Tibial nerve (tissue), 4 donors: ENCODE measurements around the gene PIP5KL1. TPM values are rescaled to one million over a fixed set of nuclear protein-coding genes. Genes with fewer than 3 reads are reported as not detected.
A peak's percentile ranks its signal among the peaks of the same experiment; 100 is the strongest.

ENCODE experiments used
- DNase-seq, 2 donors: peaks; one replicate each; pipeline ENCODE4 v3.0.0-alpha.2; 2019; ENCODE audit warnings: low spot score in 2 of 2
- H3K27ac ChIP-seq, 4 donors: fragments of 200-600 bp; sonication (generic) in 3 of 4; one replicate each; pipeline ENCODE4 v1.5.1; 2017 to 2019; ENCODE audit warnings: mild to moderate bottlenecking in 1 of 4
- H3K27me3 ChIP-seq, 2 donors: fragments of 200-600 bp; sonication (generic) in 1 of 2; one replicate each; pipeline versions ENCODE4 v1.5.1 to v1.6.0; 2017 to 2019
- H3K36me3 ChIP-seq, 3 donors: fragments of 200-600 bp; sonication (generic); one replicate each; pipeline ENCODE4 v1.5.1; 2018 to 2019
- H3K4me1 ChIP-seq, 4 donors: fragments of 200-600 bp; sonication (generic) in 3 of 4; one replicate each; pipeline ENCODE4 v1.5.1; 2017 to 2019
- H3K4me3 ChIP-seq, 4 donors: fragments of 200-600 bp; sonication (generic) in 3 of 4; one replicate each; pipeline ENCODE4 v1.5.1; 2017 to 2019; ENCODE audit warnings: mild to moderate bottlenecking in 1 of 4, moderate library complexity in 1 of 4
- H3K9me3 ChIP-seq, 4 donors: fragments of 200-600 bp; sonication (generic) in 3 of 4; one replicate each; pipeline ENCODE4 v1.5.1; 2017 to 2019
- EP300 ChIP-seq, 2 donors: sonication (generic); formaldehyde crosslinking; IDR thresholded peaks; one replicate each; pipeline ENCODE4 v1.6.1; 2017; ENCODE audit warnings: antibody characterized with exemption in 2 of 2, mild to moderate bottlenecking in 1 of 2
- POLR2A ChIP-seq, 2 donors: fragments of 450-650 bp; IDR thresholded peaks; one replicate each; pipeline ENCODE4 v1.6.1; 2017; ENCODE audit warnings: antibody characterized with exemption in 2 of 2, mild to moderate bottlenecking in 2 of 2, moderate library complexity in 2 of 2
- WGBS, 2 donors: methylation state at CpG; one replicate each; pipeline ENCODE4 v1.1.5; 2018; 5-methylcytosine and 5-hydroxymethylcytosine counted together
- total RNA-seq, 4 donors: library from RNA; depleted of rRNA; stranded (reverse); fragments of >200 nt; gene quantifications; one replicate each; pipeline ENCODE4 v1.1.0, GENCODE V29; 2016
- TF ChIP-seq, protein P1 (sequence below), 5 experiments: fragments of 200-600 bp in 3 of 5; fragments of 450-650 bp in 2 of 5; sonication (generic) in 3 of 5; IDR thresholded peaks; one replicate each; pipeline ENCODE4 v1.5.1; 2016 to 2019; ENCODE audit warnings: antibody characterized with exemption in 5 of 5, mild to moderate bottlenecking in 3 of 5, moderate library complexity in 2 of 5

The PIP5KL1 gene
- total RNA-seq, 4 donors from 2014 or later: 0.59 TPM; not detected in 3

DNA sequence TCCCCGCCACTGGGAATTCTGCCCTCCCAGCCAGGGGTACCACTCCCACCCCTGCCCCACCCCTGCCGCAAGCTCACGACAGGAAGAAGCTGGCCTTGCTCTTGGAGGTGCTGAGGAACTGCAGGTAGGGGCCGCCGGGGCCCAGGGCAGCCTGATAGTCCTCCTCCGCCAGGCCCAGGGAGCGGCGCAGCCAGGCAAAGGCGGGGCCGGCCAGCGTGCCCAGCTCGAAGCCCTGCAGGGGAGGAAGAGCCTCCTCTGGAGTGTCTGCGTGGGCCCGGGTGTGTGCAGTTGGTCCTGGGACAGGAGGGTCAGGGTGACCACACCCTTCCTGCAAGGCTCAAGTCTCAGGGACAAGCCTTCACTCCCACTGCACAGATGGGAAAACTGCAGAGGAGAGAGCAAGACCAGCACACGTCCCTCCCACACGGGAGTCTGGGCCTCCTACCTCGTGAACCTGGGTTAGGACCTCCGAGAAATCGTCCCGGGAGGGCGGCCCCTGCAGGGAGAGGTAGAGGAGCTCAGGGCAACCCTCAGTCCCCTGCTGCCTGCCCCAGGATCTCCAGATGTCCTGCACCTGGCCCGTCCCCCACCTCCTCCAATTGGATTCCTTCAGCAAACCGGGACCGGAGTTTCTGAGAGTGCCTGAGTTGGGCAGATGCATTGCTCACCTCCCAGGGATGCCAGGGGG lies 2.4 kb downstream of the PIP5KL1 start:
- TF ChIP-seq POLR2A (IDR thresholded peaks at IDR 0.05) (no peak), EP300 (IDR thresholded peaks at IDR 0.05) (no peak)
- TF ChIP-seq, protein P1, sequence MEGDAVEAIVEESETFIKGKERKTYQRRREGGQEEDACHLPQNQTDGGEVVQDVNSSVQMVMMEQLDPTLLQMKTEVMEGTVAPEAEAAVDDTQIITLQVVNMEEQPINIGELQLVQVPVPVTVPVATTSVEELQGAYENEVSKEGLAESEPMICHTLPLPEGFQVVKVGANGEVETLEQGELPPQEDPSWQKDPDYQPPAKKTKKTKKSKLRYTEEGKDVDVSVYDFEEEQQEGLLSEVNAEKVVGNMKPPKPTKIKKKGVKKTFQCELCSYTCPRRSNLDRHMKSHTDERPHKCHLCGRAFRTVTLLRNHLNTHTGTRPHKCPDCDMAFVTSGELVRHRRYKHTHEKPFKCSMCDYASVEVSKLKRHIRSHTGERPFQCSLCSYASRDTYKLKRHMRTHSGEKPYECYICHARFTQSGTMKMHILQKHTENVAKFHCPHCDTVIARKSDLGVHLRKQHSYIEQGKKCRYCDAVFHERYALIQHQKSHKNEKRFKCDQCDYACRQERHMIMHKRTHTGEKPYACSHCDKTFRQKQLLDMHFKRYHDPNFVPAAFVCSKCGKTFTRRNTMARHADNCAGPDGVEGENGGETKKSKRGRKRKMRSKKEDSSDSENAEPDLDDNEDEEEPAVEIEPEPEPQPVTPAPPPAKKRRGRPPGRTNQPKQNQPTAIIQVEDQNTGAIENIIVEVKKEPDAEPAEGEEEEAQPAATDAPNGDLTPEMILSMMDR (IDR thresholded peaks at IDR 0.05): no peak
- Histone ChIP-seq H3K36me3 (no peaks in the 10 kb centered on the region), H3K4me1 (peaks cover 0 to 39% (median 27%) of the 10 kb centered on the region in 4 donors), H3K27me3 (peaks cover 0 to 45% of the 10 kb centered on the region in 2 donors), H3K4me3 (no peak overlapping the region), H3K27ac (no peak overlapping the region), H3K9me3 (no peaks in the 10 kb centered on the region)
- DNase-seq: no peak
- WGBS, 2 donors: 35 to 47% methylated on average over 7 to 24 of the region's 24 CpGs

DNA sequence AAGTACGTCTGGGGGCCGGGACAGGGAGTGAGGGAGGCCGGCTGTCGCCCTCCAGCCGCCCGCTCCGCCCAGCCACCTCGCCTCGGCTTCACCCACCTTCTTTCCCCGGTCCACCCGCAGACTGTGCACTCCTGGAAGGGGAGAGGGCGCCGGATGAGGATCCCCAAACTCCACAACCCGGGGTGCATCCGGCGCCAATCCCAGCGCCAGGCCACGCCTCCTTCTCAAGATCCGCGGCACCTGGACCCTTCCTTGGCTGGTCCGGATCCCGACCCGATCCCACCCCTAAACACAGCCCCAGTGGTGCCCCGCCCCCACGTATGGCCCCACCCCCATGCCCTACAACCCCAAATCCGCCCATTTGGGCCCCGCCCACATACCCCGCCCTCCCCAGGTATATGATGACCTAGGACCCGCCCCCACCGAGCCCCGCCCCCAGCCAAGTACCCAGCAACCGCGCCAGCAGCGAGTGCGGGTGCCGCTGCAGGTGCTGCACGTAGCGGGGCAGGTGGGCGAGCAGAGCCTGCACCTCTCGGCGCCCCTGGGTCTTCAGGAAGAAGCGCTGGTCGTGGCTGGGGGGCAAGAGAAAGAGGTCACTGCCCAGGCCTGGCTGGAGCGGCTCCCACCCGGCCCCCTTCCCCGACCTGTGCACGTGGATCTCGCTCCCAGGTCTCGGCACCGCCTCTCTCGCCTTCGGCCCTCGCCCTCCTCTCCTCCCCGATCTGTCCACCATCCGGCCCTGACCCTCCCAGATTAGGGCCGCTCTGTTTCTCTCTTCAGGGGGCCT lies 3.2 kb downstream of the PIP5KL1 start:
- Histone ChIP-seq H3K27ac (no peak overlapping the region), H3K4me1 (peaks cover 0 to 39% (median 27%) of the 10 kb centered on the region in 4 donors), H3K4me3 (peak overlapping the region in 2 of 4 donors; percentile 12 to 32), H3K36me3 (no peaks in the 10 kb centered on the region), H3K9me3 (no peaks in the 10 kb centered on the region), H3K27me3 (peaks cover 0 to 45% of the 10 kb centered on the region in 2 donors)
- TF ChIP-seq EP300 (IDR thresholded peaks at IDR 0.05) (no peak), POLR2A (IDR thresholded peaks at IDR 0.05) (no peak)
- TF ChIP-seq, protein P1 (IDR thresholded peaks at IDR 0.05): no peak
- no peak for DNase-seq
- WGBS, 2 donors: 9 to 17% methylated on average over 15 to 25 of the region's 56 CpGs

DNA sequence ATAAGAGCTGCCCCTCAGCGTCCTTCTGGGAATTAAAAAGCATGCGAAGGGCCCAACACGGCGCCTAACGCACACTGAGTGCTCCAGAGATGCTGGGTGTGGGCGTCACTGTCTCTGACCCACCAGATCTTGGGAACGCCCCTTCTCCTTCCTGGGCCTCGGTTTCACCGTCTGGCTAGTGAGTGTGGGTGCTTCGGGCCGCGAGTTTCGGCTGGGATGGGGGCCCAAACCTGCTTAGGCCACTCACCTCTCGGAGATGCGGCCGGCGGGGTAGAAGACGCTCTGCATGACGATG lies 3.7 kb downstream of the PIP5KL1 start:
- no peak overlapping the region for H3K27ac ChIP-seq
- no peak for TF ChIP-seq POLR2A (IDR thresholded peaks at IDR 0.05)
- TF ChIP-seq EP300 (IDR thresholded peaks at IDR 0.05): no peak
- TF ChIP-seq, protein P1 (IDR thresholded peaks at IDR 0.05): no peak
- H3K27me3 ChIP-seq: peaks cover 0 to 45% of the 10 kb centered on the region in 2 donors
- no peaks in the 10 kb centered on the region for H3K9me3 ChIP-seq
- H3K36me3 ChIP-seq: no peaks in the 10 kb centered on the region
- H3K4me1 ChIP-seq: peaks cover 0 to 41% (median 29%) of the 10 kb centered on the region in 4 donors
- 29 to 38% methylated on average over 5 to 19 of the region's 19 CpGs for WGBS, 2 donors
- no peak for DNase-seq
- peak overlapping the region in 2 of 4 donors; percentile 12 to 32 for H3K4me3 ChIP-seq

DNA sequence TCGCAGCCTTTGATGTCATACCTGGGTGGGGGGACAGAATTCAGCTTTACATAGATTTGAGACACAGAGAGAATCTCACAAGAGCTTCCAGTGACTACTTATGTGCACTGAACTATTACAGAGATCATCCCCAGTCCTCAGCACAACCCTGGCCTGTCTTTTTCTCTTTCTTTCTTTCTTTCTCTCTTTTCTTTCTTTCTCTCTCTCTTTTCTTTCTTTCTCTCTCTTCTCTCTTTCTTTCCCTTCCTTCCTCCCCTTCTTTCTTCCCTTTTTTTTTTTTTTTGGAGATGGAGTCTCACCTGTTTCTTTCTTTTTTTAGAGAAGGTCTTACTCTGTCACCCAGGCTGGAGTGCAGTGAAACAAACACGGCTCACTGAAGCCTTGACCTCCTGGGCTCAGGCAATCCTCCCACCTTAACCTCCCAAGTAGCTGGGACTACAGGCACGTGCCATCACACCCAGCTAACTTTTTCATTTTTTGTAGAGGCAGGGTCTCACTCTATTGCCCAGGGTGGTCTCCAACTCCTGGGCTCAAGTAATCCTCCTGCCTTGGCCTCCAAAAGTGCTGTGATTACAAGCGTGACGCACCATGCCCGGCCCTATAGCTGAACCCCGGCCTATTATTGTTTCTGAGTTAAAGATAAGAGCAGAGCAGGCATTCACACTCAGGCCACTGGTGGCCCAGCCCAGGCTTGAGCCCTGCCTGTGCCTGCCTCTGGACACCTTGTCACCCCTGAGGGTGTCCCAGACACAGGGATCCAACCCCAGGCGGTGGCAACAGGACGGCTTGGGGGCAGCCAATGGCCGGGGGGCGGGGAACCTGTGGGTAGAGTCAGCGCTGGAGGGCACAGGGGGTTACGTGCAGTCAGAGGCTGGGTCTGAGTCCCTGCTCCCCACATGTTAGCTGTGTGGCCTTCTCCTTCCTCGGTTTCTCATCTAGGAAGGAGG lies 4.3 kb downstream of the PIP5KL1 start:
- TF ChIP-seq POLR2A (IDR thresholded peaks at IDR 0.05) (no peak), EP300 (IDR thresholded peaks at IDR 0.05) (no peak)
- TF ChIP-seq, protein P1 (IDR thresholded peaks at IDR 0.05): no peak
- H3K4me1 ChIP-seq: peaks cover 0 to 41% (median 26%) of the 10 kb centered on the region in 4 donors
- H3K9me3 ChIP-seq: no peaks in the 10 kb centered on the region
- H3K27ac ChIP-seq: no peak overlapping the region
- no peaks in the 10 kb centered on the region for H3K36me3 ChIP-seq
- no peak for DNase-seq
- no peak overlapping the region for H3K4me3 ChIP-seq
- peaks cover 0 to 45% of the 10 kb centered on the region in 2 donors for H3K27me3 ChIP-seq
- 84 to 85% methylated on average over 13 to 14 of the region's 14 CpGs for WGBS, 2 donors
